ENCODE results near the gene LAMA4. TPM values are rescaled to one million over a fixed set of nuclear protein-coding genes. Genes with fewer than 3 reads are reported as not detected.
"Not testable (repeated sequence)": the region's sequence is repeated elsewhere in the genome, so short reads cannot be mapped to it uniquely, and the experiment has no call there.

Gene LAMA4
- polyA plus RNA-seq, 3 donors from 2014 or later = not detected

- Mint-ChIP-seq H3K27ac (no peak overlapping the region), H3K4me1 (no peaks in the 10 kb centered on the region), H3K36me3 (peaks cover 0 to 6% (median 6%) of the 10 kb centered on the region in 3 donors), H3K27me3 (ENCODE audit: low read depth in 3 of 3) (peaks cover 0 to 6% (median 2%) of the 10 kb centered on the region in 3 donors), H3K4me3 (no peak overlapping the region), H3K9me3 (peaks cover 0 to 10% (median 4%) of the 10 kb centered on the region in 6 donors)
- DNase-seq = no peak
These were observed 147.8 kb downstream of the LAMA4 start for GRCh38 chr6:112106562-112106961.

GRCh38 chr6:112106026-112106425 is 148.3 kb downstream of the LAMA4 start:
- H3K27ac Mint-ChIP-seq; DNase-seq; H3K36me3 Mint-ChIP-seq; H3K4me3 Mint-ChIP-seq; H3K27me3 Mint-ChIP-seq (ENCODE audit: low read depth in 3 of 3); H3K9me3 Mint-ChIP-seq; H3K4me1 Mint-ChIP-seq: not testable (repeated sequence)

GRCh38 chr6:112100561-112100960 is 153.8 kb downstream of the LAMA4 start:
- no peak overlapping the region for H3K27ac Mint-ChIP-seq
- H3K9me3 Mint-ChIP-seq = peaks cover 0 to 10% (median 3%) of the 10 kb centered on the region in 6 donors
- peaks cover 0 to 6% (median 2%) of the 10 kb centered on the region in 3 donors for H3K27me3 Mint-ChIP-seq (ENCODE audit: low read depth in 3 of 3)
- H3K4me3 Mint-ChIP-seq = no peak overlapping the region
- no peak for DNase-seq
- H3K36me3 Mint-ChIP-seq = peaks cover 0 to 15% (median 6%) of the 10 kb centered on the region in 3 donors
- no peaks in the 10 kb centered on the region for H3K4me1 Mint-ChIP-seq

GRCh38 chr6:112096901-112097300 is 157.5 kb downstream of the LAMA4 start:
- Mint-ChIP-seq H3K9me3 (no peaks in the 10 kb centered on the region), H3K27ac (no peak overlapping the region), H3K4me1 (no peaks in the 10 kb centered on the region), H3K36me3 (peaks cover 0 to 9% (median 0%) of the 10 kb centered on the region in 3 donors), H3K4me3 (no peak overlapping the region), H3K27me3 (ENCODE audit: low read depth in 3 of 3) (peaks cover 0 to 6% (median 4%) of the 10 kb centered on the region in 3 donors)
- no peak for DNase-seq

GRCh38 chr6:112087916-112088315 is 166.5 kb downstream of the LAMA4 start:
- no peaks in the 10 kb centered on the region for H3K9me3 Mint-ChIP-seq
- peaks cover 0 to 5% (median 3%) of the 10 kb centered on the region in 3 donors for H3K36me3 Mint-ChIP-seq
- no peak overlapping the region for H3K27ac Mint-ChIP-seq
- H3K27me3 Mint-ChIP-seq (ENCODE audit: low read depth in 3 of 3) = peaks cover 2 to 6% (median 3%) of the 10 kb centered on the region in 3 donors
- H3K4me1 Mint-ChIP-seq = peaks cover 0 to 3% of the 10 kb centered on the region in 2 donors
- no peak overlapping the region for H3K4me3 Mint-ChIP-seq
- no peak for DNase-seq

- Mint-ChIP-seq H3K4me3 (no peak within 1 kb of the TSS), H3K4me1 (peaks cover 0 to 3% of the 10 kb centered on the region in 2 donors), H3K27ac (peak within 1 kb of the TSS in 1 of 6 donors; percentile 38), H3K27me3 (ENCODE audit: low read depth in 3 of 3) (peaks cover 2 to 3% (median 3%) of the 10 kb centered on the region in 3 donors), H3K36me3 (peaks cover 0 to 5% (median 3%) of the 10 kb centered on the region in 3 donors), H3K9me3 (no peaks in the 10 kb centered on the region)
- peak; percentile 86 to 89 (median 89) for DNase-seq
These were observed 167.0 kb downstream of the LAMA4 start, which contains the start of the genes FAM229B and TUBE1 for GRCh38 chr6:112087136-112087911. Gene FAM229B (plus strand): TSS chr6:112087591. CDS start chr6:112099284, 11,693 bp downstream. Gene TUBE1 (minus strand): TSS chr6:112087482. CDS start chr6:112087434, 48 bp downstream.

GRCh38 chr6:112086744-112087135 is 167.6 kb downstream of the LAMA4 start:
- no peaks in the 10 kb centered on the region for H3K9me3 Mint-ChIP-seq
- no peak overlapping the region for H3K4me3 Mint-ChIP-seq
- DNase-seq = peak in 2 of 3 donors; percentile 4 to 6
- peaks cover 2 to 3% (median 3%) of the 10 kb centered on the region in 3 donors for H3K27me3 Mint-ChIP-seq (ENCODE audit: low read depth in 3 of 3)
- H3K27ac Mint-ChIP-seq = no peak overlapping the region
- H3K4me1 Mint-ChIP-seq = peaks cover 0 to 3% of the 10 kb centered on the region in 2 donors
- H3K36me3 Mint-ChIP-seq = peaks cover 0 to 5% (median 3%) of the 10 kb centered on the region in 3 donors

GRCh38 chr6:112085286-112086065 is 168.9 kb downstream of the LAMA4 start:
- Mint-ChIP-seq H3K9me3 (no peaks in the 10 kb centered on the region), H3K4me1 (peaks cover 0 to 3% of the 10 kb centered on the region in 2 donors), H3K27ac (no peak overlapping the region), H3K4me3 (peak overlapping the region; percentile 2 to 49 (median 34)), H3K27me3 (ENCODE audit: low read depth in 3 of 3) (peaks cover 0 to 3% (median 2%) of the 10 kb centered on the region in 3 donors), H3K36me3 (peaks cover 0 to 5% (median 0%) of the 10 kb centered on the region in 3 donors)
- DNase-seq = no peak

- H3K4me1 Mint-ChIP-seq = peaks cover 0 to 3% of the 10 kb centered on the region in 2 donors
- H3K9me3 Mint-ChIP-seq = no peaks in the 10 kb centered on the region
- no peak overlapping the region for H3K4me3 Mint-ChIP-seq
- no peak for DNase-seq
- H3K36me3 Mint-ChIP-seq = peaks cover 4 to 21% (median 4%) of the 10 kb centered on the region in 3 donors
- peaks cover 0 to 1% (median 0%) of the 10 kb centered on the region in 3 donors for H3K27me3 Mint-ChIP-seq (ENCODE audit: low read depth in 3 of 3)
- H3K27ac Mint-ChIP-seq = no peak overlapping the region
These were observed 172.8 kb downstream of the LAMA4 start for GRCh38 chr6:112081569-112081968.

GRCh38 chr6:112066606-112067005 is 187.8 kb downstream of the LAMA4 start:
- Mint-ChIP-seq H3K27ac (no peak overlapping the region), H3K4me1 (no peaks in the 10 kb centered on the region), H3K27me3 (ENCODE audit: low read depth in 3 of 3) (peaks cover 0 to 2% (median 0%) of the 10 kb centered on the region in 3 donors), H3K36me3 (peaks cover 2 to 19% (median 6%) of the 10 kb centered on the region in 3 donors), H3K9me3 (no peaks in the 10 kb centered on the region), H3K4me3 (no peak overlapping the region)
- DNase-seq = no peak

GRCh38 chr6:112065426-112065986 is 188.9 kb downstream of the LAMA4 start:
- H3K27ac Mint-ChIP-seq = no peak overlapping the region
- H3K4me3 Mint-ChIP-seq = no peak overlapping the region
- peaks cover 0 to 2% (median 0%) of the 10 kb centered on the region in 3 donors for H3K27me3 Mint-ChIP-seq (ENCODE audit: low read depth in 3 of 3)
- peaks cover 0 to 15% (median 3%) of the 10 kb centered on the region in 3 donors for H3K36me3 Mint-ChIP-seq
- no peaks in the 10 kb centered on the region for H3K4me1 Mint-ChIP-seq
- H3K9me3 Mint-ChIP-seq = no peaks in the 10 kb centered on the region
- no peak for DNase-seq

GRCh38 chr6:112062966-112063365 is 191.4 kb downstream of the LAMA4 start:
- no peaks in the 10 kb centered on the region for H3K9me3 Mint-ChIP-seq
- no peaks in the 10 kb centered on the region for H3K4me1 Mint-ChIP-seq
- no peak for DNase-seq
- no peak overlapping the region for H3K4me3 Mint-ChIP-seq
- peaks cover 0 to 2% (median 0%) of the 10 kb centered on the region in 3 donors for H3K27me3 Mint-ChIP-seq (ENCODE audit: low read depth in 3 of 3)
- peaks cover 0 to 4% (median 0%) of the 10 kb centered on the region in 3 donors for H3K36me3 Mint-ChIP-seq
- no peak overlapping the region for H3K27ac Mint-ChIP-seq

- H3K4me1 Mint-ChIP-seq = no peaks in the 10 kb centered on the region
- H3K9me3 Mint-ChIP-seq = no peaks in the 10 kb centered on the region
- H3K4me3 Mint-ChIP-seq = no peak overlapping the region
- no peaks in the 10 kb centered on the region for H3K27me3 Mint-ChIP-seq (ENCODE audit: low read depth in 3 of 3)
- no peak overlapping the region for H3K27ac Mint-ChIP-seq
- no peaks in the 10 kb centered on the region for H3K36me3 Mint-ChIP-seq
- no peak for DNase-seq
These were observed 192.8 kb downstream of the LAMA4 start for GRCh38 chr6:112061605-112062004.

Measured in immature natural killer cell (primary cell).